WERI-Rb-1 (cell line): ENCODE results near the gene MACROD2.

Source experiments
- DNase-seq: peaks from one replicate; pipeline ENCODE4 v3.0.0-alpha.2; 2020
- H3K27ac ChIP-seq: fragments of 250-450 bp; sonication (Bioruptor Pico); 2 replicates; pipeline ENCODE4 v1.5.1; 2020; ENCODE audit warnings: mild to moderate bottlenecking, moderate library complexity
- H3K27me3 ChIP-seq: fragments of 250-450 bp; sonication (Bioruptor Pico); 2 replicates; pipeline ENCODE4 v1.5.1; 2021; ENCODE audit warnings: mild to moderate bottlenecking, low read depth, moderate library complexity; ENCODE audit not compliant: insufficient read depth, severe bottlenecking
- H3K36me3 ChIP-seq: fragments of 250-450 bp; sonication (Bioruptor Pico); 2 replicates; pipeline ENCODE4 v1.5.1; 2020; ENCODE audit warnings: mild to moderate bottlenecking, moderate library complexity
- H3K4me3 ChIP-seq: 2 replicates; pipeline ENCODE4 v1.5.1; 2011; ENCODE audit warnings: low read depth, mild to moderate bottlenecking, control low read depth, low read length
- H3K9me3 ChIP-seq: fragments of 250-450 bp; sonication (Bioruptor Pico); 2 replicates; pipeline ENCODE4 v1.5.1; 2021; ENCODE audit warnings: mild to moderate bottlenecking, moderate library complexity; ENCODE audit not compliant: severe bottlenecking
- CTCF ChIP-seq: IDR thresholded peaks from 2 replicates; pipeline ENCODE4 v1.5.1; 2011; ENCODE audit warnings: low read depth, mild to moderate bottlenecking, control low read depth, inconsistent platforms, low read length

The MACROD2 gene

GRCh38 chr20:14785065-14785743, 789.9 kb downstream of the MACROD2 start:
- no peak for TF ChIP-seq CTCF
- no peak for DNase-seq
- no peak overlapping the region for H3K27ac ChIP-seq

GRCh38 chr20:14790190-14790589, 794.9 kb downstream of the MACROD2 start:
- H3K27ac ChIP-seq: no peak overlapping the region
- no peaks in the 10 kb centered on the region for H3K9me3 ChIP-seq
- no peak for DNase-seq
- H3K36me3 ChIP-seq: no peaks in the 10 kb centered on the region
- TF ChIP-seq CTCF: no peak
- H3K4me3 ChIP-seq: no peak overlapping the region
- H3K27me3 ChIP-seq: no peaks in the 10 kb centered on the region

More at GRCh38 chr20:14785065-14785743, 789.9 kb downstream of the MACROD2 start:
- Histone ChIP-seq H3K36me3 (no peaks in the 10 kb centered on the region), H3K27me3 (no peaks in the 10 kb centered on the region), H3K9me3 (no peaks in the 10 kb centered on the region), H3K4me3 (no peak overlapping the region)

GRCh38 chr20:14790771-14791620, 795.7 kb downstream of the MACROD2 start:
- Histone ChIP-seq H3K27ac (no peak overlapping the region), H3K4me3 (no peak overlapping the region), H3K36me3 (no peaks in the 10 kb centered on the region), H3K27me3 (no peaks in the 10 kb centered on the region), H3K9me3 (no peaks in the 10 kb centered on the region)
- TF ChIP-seq CTCF: no peak
- no peak for DNase-seq

- no peak for DNase-seq
- H3K36me3 ChIP-seq: no peaks in the 10 kb centered on the region
Measured at GRCh38 chr20:14792915-14793314, 797.6 kb downstream of the MACROD2 start.

DNA sequence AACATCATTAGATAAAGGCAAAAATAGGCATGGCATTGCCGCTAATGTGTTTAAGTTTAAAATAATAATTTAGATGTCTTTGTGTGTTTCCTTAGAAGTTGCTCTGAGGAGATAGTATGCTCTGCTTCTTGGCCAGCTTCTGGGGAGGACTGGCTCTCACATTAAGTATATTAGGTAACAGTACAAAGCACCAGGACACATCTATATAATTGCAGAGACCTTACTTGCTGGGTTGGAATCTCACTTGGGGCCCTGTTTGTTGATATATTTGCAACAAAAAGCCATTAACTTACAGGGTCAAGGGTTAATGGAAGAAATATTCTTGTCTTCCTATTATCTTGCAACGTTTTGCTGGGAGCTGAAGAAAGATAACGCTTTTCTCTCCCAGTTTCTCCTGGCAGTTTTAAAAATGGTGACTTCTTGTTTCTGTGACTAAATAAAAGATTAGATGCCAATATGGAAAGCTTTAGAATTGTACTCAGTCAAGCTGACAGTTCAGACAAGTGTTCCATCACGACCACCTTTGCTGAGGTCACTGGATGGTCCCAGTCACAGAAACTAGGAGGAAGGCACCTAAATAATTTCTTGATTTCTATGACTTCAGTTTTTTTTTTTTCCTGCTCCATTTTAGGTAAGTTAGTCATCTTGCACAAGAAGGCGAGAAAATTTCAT, 804.4 kb downstream of the MACROD2 start:
- H3K27ac ChIP-seq: no peak overlapping the region

More at GRCh38 chr20:14792915-14793314, 797.6 kb downstream of the MACROD2 start:
- no peak overlapping the region for H3K4me3 ChIP-seq
- no peaks in the 10 kb centered on the region for H3K9me3 ChIP-seq
- H3K27me3 ChIP-seq: no peaks in the 10 kb centered on the region
- H3K27ac ChIP-seq: no peak overlapping the region
- no peak for TF ChIP-seq CTCF

More for the DNA sequence above, 804.4 kb downstream of the MACROD2 start:
- no peaks in the 10 kb centered on the region for H3K9me3 ChIP-seq
- no peak overlapping the region for H3K4me3 ChIP-seq
- no peaks in the 10 kb centered on the region for H3K27me3 ChIP-seq
- DNase-seq: no peak
- H3K36me3 ChIP-seq: no peaks in the 10 kb centered on the region
- no peak for TF ChIP-seq CTCF
